Measurements from ENCODE around the gene KCNJ8.
"Not testable (repeated sequence)": the region's sequence is repeated elsewhere in the genome, so short reads cannot be mapped to it uniquely, and the experiment has no call there.

KCNJ8 gene

DNA sequence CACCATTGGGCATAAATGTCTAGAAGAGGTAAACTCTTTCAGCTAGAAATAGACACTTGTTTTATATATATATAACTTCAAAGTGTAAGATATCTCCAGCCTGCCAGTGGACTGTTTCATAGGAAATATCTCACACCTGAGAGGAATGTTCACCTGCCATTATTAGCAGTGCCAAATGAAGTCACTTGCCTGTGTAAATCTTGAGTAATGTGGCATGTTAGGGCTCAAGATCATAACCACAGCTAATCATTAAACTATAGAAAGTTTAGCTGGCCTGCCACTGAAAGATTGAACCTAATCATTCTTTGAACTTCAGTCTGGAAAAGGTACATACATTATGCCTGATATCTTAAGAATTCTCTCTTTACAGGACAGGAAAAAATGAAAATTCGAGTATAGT is 25.5 kb upstream of the KCNJ8 start:
- H3K27me3 ChIP-seq (ENCODE audit: insufficient read depth, poor library complexity, severe bottlenecking) = no peaks in the 10 kb centered on the region
- no peak for DNase-seq (ENCODE audit: low read depth in 1 of 2, low spot score in 1 of 2)
- H3K4me3 ChIP-seq (replicated peaks; ENCODE audit: insufficient read depth, low read length) = no peak overlapping the region
- no peak overlapping the region for H3K27ac ChIP-seq (replicated peaks)
- TF ChIP-seq GABPA (IDR thresholded peaks at IDR 0.05; ENCODE audit: low read depth) = no peak
- TF ChIP-seq, protein P1, sequence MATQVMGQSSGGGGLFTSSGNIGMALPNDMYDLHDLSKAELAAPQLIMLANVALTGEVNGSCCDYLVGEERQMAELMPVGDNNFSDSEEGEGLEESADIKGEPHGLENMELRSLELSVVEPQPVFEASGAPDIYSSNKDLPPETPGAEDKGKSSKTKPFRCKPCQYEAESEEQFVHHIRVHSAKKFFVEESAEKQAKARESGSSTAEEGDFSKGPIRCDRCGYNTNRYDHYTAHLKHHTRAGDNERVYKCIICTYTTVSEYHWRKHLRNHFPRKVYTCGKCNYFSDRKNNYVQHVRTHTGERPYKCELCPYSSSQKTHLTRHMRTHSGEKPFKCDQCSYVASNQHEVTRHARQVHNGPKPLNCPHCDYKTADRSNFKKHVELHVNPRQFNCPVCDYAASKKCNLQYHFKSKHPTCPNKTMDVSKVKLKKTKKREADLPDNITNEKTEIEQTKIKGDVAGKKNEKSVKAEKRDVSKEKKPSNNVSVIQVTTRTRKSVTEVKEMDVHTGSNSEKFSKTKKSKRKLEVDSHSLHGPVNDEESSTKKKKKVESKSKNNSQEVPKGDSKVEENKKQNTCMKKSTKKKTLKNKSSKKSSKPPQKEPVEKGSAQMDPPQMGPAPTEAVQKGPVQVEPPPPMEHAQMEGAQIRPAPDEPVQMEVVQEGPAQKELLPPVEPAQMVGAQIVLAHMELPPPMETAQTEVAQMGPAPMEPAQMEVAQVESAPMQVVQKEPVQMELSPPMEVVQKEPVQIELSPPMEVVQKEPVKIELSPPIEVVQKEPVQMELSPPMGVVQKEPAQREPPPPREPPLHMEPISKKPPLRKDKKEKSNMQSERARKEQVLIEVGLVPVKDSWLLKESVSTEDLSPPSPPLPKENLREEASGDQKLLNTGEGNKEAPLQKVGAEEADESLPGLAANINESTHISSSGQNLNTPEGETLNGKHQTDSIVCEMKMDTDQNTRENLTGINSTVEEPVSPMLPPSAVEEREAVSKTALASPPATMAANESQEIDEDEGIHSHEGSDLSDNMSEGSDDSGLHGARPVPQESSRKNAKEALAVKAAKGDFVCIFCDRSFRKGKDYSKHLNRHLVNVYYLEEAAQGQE (IDR thresholded peaks at IDR 0.05; ENCODE audit: insufficient replicate concordance, low read depth) = no peak
- TF ChIP-seq, protein P2, sequence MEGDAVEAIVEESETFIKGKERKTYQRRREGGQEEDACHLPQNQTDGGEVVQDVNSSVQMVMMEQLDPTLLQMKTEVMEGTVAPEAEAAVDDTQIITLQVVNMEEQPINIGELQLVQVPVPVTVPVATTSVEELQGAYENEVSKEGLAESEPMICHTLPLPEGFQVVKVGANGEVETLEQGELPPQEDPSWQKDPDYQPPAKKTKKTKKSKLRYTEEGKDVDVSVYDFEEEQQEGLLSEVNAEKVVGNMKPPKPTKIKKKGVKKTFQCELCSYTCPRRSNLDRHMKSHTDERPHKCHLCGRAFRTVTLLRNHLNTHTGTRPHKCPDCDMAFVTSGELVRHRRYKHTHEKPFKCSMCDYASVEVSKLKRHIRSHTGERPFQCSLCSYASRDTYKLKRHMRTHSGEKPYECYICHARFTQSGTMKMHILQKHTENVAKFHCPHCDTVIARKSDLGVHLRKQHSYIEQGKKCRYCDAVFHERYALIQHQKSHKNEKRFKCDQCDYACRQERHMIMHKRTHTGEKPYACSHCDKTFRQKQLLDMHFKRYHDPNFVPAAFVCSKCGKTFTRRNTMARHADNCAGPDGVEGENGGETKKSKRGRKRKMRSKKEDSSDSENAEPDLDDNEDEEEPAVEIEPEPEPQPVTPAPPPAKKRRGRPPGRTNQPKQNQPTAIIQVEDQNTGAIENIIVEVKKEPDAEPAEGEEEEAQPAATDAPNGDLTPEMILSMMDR (IDR thresholded peaks at IDR 0.05; ENCODE audit: insufficient read depth, low read length) = no peak
- TF ChIP-seq POLR2AphosphoS5 (IDR thresholded peaks at IDR 0.05; ENCODE audit: low read depth) = no peak
- no peak for TF ChIP-seq SPI1 (IDR thresholded peaks at IDR 0.05; ENCODE audit: borderline replicate concordance, low read depth)

DNA sequence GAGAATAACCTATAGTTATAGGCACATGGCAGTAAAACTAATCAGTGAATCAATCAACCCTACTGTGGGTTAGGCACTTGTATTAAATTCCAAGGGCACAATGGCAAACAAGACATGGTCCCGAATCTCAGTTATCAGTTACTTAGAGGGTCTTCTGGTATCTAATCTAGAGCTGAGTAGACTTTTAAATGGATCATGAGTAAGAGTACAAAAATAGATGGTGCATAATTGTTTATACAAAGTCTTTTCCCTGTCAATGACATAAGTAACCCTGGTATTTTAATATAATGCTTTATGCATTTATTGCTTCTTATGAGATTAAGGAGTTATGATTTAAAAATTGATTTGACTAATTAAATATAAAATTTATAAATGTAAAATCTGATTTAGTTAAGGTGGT is 23.0 kb upstream of the KCNJ8 start:
- no peak overlapping the region for H3K4me3 ChIP-seq (replicated peaks; ENCODE audit: insufficient read depth, low read length)
- no peak overlapping the region for H3K27ac ChIP-seq (replicated peaks)
- H3K27me3 ChIP-seq (ENCODE audit: insufficient read depth, poor library complexity, severe bottlenecking) = peaks cover 3% of the 10 kb centered on the region
- no peak for DNase-seq (ENCODE audit: low read depth in 1 of 2, low spot score in 1 of 2)
- TF ChIP-seq, protein P1 (IDR thresholded peaks at IDR 0.05; ENCODE audit: insufficient replicate concordance, low read depth) = no peak
- TF ChIP-seq, protein P2 (IDR thresholded peaks at IDR 0.05; ENCODE audit: insufficient read depth, low read length) = no peak
- TF ChIP-seq GABPA (IDR thresholded peaks at IDR 0.05; ENCODE audit: low read depth) = no peak
- no peak for TF ChIP-seq SPI1 (IDR thresholded peaks at IDR 0.05; ENCODE audit: borderline replicate concordance, low read depth)
- TF ChIP-seq POLR2AphosphoS5 (IDR thresholded peaks at IDR 0.05; ENCODE audit: low read depth) = no peak

DNA sequence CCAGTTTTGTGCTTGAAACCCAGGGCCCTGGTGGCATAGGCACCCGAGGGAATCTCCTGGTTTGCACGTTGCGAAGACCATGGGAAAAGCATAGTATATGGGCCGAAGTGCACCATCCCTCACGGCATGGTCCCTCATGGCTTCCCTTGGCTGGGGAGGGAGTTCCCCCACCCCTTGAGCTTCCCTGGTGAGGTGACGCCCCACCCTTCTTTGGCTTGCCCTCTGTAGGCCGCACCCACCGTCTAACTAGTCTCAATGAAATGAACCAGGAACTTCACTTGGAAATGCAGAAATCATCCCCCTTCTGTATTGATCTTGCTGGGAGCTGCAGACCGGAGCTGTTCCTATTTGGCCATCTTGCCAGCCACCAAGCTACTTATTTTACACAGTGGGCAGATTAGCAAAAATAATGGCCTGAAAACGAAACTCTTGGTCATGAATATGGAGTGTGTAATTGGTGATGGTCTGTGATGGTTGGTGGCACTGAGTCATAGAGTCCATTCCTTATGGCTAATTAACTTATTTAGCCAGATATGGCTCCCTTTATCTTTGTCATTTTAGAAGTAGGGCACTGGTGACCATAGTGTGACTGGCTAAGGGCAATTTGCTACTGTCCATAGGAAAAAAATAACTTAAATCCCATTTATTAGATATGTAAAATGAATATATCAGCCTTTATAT is 21.3 kb upstream of the KCNJ8 start:
- TF ChIP-seq, protein P1 (IDR thresholded peaks at IDR 0.05; ENCODE audit: insufficient replicate concordance, low read depth) = no peak
- TF ChIP-seq, protein P2 (IDR thresholded peaks at IDR 0.05; ENCODE audit: insufficient read depth, low read length) = no peak
- TF ChIP-seq SPI1 (IDR thresholded peaks at IDR 0.05; ENCODE audit: borderline replicate concordance, low read depth) (no peak), POLR2AphosphoS5 (IDR thresholded peaks at IDR 0.05; ENCODE audit: low read depth) (no peak), GABPA (IDR thresholded peaks at IDR 0.05; ENCODE audit: low read depth) (no peak)
- no peak overlapping the region for H3K4me3 ChIP-seq (replicated peaks; ENCODE audit: insufficient read depth, low read length)
- no peak overlapping the region for H3K27ac ChIP-seq (replicated peaks)
- DNase-seq (ENCODE audit: low read depth in 1 of 2, low spot score in 1 of 2) = no peak
- H3K27me3 ChIP-seq (ENCODE audit: insufficient read depth, poor library complexity, severe bottlenecking) = peaks cover 3% of the 10 kb centered on the region

DNA sequence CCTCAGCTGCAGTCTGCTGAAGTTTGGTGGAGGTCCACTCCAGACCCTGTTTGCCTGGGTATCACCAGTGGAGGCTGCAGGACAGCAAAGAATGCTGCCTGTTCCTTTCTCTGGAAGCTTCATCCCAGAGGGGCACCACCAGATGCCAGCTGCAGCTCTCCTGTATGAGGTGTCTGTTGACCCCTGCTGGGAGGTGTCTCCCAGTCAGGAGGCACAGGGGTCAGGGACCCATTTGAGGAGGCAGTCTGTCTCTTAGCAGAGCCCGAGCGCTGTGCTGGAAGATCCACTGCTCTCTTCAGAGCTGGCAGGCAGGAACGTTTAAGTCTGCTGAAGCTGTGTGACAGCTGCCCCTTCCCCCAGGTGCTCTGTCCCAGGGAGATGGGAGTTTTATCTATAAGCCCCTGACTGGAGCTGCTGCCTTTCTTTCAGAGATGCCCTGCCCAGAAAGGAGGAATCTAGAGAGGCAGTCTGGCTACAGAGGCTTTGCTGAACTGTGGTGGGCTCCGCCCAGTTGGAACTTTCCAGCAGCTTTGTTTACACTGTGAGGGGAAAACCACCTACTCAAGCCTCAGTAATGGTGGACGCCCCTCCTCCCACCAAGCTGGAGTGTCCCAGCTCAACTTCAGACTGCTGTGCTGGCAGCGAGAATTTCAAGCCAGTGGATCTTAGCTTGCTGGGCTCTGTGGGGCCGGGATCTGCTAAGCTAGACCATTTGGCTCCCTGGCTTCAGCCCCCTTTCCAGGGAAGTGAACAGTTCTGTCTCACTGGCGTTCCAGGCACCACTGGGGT is 20.5 kb upstream of the KCNJ8 start:
- DNase-seq (ENCODE audit: low read depth in 1 of 2, low spot score in 1 of 2); H3K4me3 ChIP-seq (replicated peaks; ENCODE audit: insufficient read depth, low read length); H3K27me3 ChIP-seq (ENCODE audit: insufficient read depth, poor library complexity, severe bottlenecking); H3K27ac ChIP-seq (replicated peaks): not testable (repeated sequence)

DNA sequence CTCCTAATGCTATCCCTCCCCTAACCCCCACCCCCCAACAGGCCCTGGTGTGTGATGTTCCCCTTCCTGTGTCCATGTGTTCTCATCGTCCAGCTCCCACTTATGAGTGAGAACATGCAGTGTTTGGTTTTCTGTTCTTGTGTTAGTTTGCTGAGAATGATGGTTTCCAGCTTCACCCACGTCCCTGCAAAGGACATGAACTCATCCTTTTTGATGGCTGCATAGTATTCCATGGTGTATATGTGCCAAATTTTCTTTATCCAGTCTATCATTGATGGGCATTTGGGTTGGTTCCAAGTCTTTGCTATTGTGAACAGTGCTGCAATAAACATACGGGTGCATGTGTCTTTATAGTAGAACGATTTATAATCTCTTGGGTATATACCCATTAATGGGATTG is 15.2 kb upstream of the KCNJ8 start:
- H3K27me3 ChIP-seq (ENCODE audit: insufficient read depth, poor library complexity, severe bottlenecking); H3K4me3 ChIP-seq (replicated peaks; ENCODE audit: insufficient read depth, low read length); H3K27ac ChIP-seq (replicated peaks); DNase-seq (ENCODE audit: low read depth in 1 of 2, low spot score in 1 of 2): not testable (repeated sequence)

Measured in HL-60 (cell line).